ENCODE results near the gene PRADC1. TPM values are rescaled to one million over a fixed set of nuclear protein-coding genes. Genes with fewer than 3 reads are reported as not detected.

Gene PRADC1
- total and polyA plus RNA-seq, 10 donors, result 10.4 to 29.5 (median 21.9) TPM

DNA sequence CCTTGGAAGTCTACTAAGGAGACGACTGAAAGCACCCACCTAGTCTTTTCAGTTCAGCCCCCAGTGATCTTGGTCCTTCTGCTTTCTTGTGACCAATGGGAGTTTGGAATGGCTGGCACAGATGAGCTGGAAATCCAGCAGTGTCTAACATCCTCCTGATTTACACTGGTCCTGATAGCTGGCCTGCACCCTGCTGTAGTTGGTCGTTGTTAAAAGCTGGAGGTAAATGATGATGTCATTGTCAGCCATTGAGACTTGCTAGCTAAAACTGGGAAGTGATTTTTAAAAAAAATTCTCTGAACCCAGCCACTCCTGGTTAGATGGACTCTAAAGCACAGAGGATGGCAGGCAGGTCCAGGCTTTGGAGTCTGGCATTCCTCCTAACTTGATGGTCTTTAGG lies 20.4 kb upstream of the PRADC1 start:
- TF ChIP-seq POLR2AphosphoS5 (IDR thresholded peaks at IDR 0.05) (no peak), POLR2A (IDR thresholded peaks at IDR 0.05) (no peak)
- TF ChIP-seq, protein P1, sequence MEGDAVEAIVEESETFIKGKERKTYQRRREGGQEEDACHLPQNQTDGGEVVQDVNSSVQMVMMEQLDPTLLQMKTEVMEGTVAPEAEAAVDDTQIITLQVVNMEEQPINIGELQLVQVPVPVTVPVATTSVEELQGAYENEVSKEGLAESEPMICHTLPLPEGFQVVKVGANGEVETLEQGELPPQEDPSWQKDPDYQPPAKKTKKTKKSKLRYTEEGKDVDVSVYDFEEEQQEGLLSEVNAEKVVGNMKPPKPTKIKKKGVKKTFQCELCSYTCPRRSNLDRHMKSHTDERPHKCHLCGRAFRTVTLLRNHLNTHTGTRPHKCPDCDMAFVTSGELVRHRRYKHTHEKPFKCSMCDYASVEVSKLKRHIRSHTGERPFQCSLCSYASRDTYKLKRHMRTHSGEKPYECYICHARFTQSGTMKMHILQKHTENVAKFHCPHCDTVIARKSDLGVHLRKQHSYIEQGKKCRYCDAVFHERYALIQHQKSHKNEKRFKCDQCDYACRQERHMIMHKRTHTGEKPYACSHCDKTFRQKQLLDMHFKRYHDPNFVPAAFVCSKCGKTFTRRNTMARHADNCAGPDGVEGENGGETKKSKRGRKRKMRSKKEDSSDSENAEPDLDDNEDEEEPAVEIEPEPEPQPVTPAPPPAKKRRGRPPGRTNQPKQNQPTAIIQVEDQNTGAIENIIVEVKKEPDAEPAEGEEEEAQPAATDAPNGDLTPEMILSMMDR (IDR thresholded peaks at IDR 0.05 in 8 of 11, conservative IDR thresholded peaks at IDR 0.05 in 3 of 11), result no peak
- no peak for DNase-seq
- H3K27me3 ChIP-seq (replicated peaks in 1 of 7), result no peaks in the 10 kb centered on the region
- no peak overlapping the region for H3K4me3 ChIP-seq
- peaks cover 5 to 83% (median 69%) of the 10 kb centered on the region in 6 donors for H3K36me3 ChIP-seq
- no peaks in the 10 kb centered on the region for H3K9me3 ChIP-seq
- no peak overlapping the region for H3K27ac ChIP-seq
- WGBS, 5 donors, result 60 to 80% (median 68%) methylated on average over 2 of the region's 2 CpGs
- intact Hi-C loops (cut with DNase I; ENCODE audit: low total_unique reads), result no loop called here
- H3K4me1 ChIP-seq, result peaks cover 0 to 6% (median 0%) of the 10 kb centered on the region in 6 donors

GRCh38 chr2:73252238-73253027 lies 19.4 kb upstream of the PRADC1 start:
- 86 to 96% (median 92%) methylated on average over 11 to 17 of the region's 17 CpGs for WGBS, 5 donors
- Histone ChIP-seq H3K9me3 (no peaks in the 10 kb centered on the region), H3K4me1 (no peaks in the 10 kb centered on the region), H3K36me3 (peaks cover 5 to 89% (median 79%) of the 10 kb centered on the region in 6 donors), H3K27me3 (replicated peaks in 1 of 7) (no peaks in the 10 kb centered on the region), H3K27ac (no peak overlapping the region), H3K4me3 (no peak overlapping the region)
- TF ChIP-seq, protein P1 (IDR thresholded peaks at IDR 0.05 in 8 of 11, conservative IDR thresholded peaks at IDR 0.05 in 3 of 11), result no peak
- peak in 2 of 3 donors; percentile 26 to 70 for TF ChIP-seq POLR2AphosphoS5 (IDR thresholded peaks at IDR 0.05)
- intact Hi-C loops (cut with DNase I; ENCODE audit: low total_unique reads), result no loop called here
- DNase-seq, result no peak

- intact Hi-C loops (cut with DNase I; ENCODE audit: low total_unique reads), result no loop called here
Observed at GRCh38 chr2:73250872-73251846, 18.1 kb upstream of the PRADC1 start.

More at GRCh38 chr2:73250872-73251846, 18.1 kb upstream of the PRADC1 start:
- TF ChIP-seq POLR2AphosphoS5 (IDR thresholded peaks at IDR 0.05) (peak in 1 of 3 donors; percentile 24), POLR2A (IDR thresholded peaks at IDR 0.05) (no peak)
- TF ChIP-seq, protein P1 (IDR thresholded peaks at IDR 0.05 in 8 of 11, conservative IDR thresholded peaks at IDR 0.05 in 3 of 11), result no peak
- 89 to 93% (median 91%) methylated on average over 16 to 17 of the region's 17 CpGs for WGBS, 5 donors
- Histone ChIP-seq H3K27ac (no peak overlapping the region), H3K27me3 (replicated peaks in 1 of 7) (no peaks in the 10 kb centered on the region), H3K36me3 (peaks cover 11 to 100% (median 91%) of the 10 kb centered on the region in 6 donors), H3K4me3 (no peak overlapping the region), H3K4me1 (no peaks in the 10 kb centered on the region), H3K9me3 (no peaks in the 10 kb centered on the region)
- no peak for DNase-seq

Measured in spleen (tissue), 11 donors.